HG03108 (cell line): Measurements from ENCODE around the gene OS9.

Source experiments
- ATAC-seq: cut with Tn5 transposase; IDR thresholded peaks from one replicate; pipeline ENCODE4 v1.9.1; 2021; ENCODE audit warnings: moderate library complexity; ENCODE audit not compliant: unreplicated experiment

OS9 gene

DNA sequence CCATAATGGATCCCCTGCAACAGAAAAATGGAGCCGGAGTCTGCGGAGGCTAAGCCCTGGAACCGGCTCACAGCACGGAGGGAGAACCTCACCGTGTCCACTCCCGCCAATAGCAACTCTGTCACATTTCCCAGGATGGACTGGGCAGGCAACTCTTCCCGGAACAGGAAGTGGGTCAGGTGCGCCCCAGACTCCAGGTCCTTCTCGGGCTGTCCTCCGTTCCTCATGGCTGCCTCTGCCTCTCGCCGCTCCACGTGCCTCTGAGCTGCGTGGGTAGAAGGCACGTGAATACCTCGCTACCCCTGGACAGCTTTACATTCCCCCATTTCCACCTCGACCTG is 70.7 kb downstream of the OS9 start:
- no peak for ATAC-seq

- no peak for ATAC-seq
Measured at GRCh38 chr12:57765003-57765697, 71.2 kb downstream of the OS9 start.

DNA sequence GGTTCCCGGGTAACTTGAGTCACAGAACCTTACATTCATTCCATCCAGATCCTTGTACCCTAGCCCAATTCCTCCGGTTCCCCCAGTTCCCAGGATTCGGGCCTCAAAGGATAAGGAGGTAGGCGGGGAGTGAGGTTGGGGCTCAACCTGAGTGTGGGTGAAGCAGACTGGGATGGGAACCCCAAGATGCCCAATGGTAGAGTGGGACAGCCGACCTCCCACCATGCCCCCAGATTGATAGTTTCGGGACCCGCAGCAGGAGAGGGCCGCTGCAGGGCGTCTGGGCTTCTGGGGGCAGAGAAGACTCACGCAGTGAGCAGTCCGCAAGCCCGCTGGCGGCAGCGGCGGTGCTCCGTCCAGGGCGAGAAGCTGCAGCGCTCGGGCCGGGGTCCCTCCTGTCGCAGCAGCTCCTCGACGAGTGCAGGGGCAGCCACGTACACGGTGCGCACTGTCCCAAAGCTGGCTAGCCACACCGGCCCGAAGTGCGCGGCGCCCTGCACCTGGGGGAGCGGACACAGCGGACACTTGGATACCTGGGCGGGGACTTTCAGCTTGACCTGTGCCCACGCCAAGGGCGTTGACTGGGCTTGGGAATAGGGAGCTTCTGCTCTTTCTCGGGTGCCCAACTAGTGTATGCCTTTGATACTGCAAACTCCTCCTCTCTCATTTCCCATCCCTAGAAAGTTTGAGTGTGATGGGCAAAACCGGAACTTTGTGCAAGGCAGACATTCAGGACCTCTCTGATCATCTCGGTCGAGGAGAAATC is 71.9 kb downstream of the OS9 start:
- ATAC-seq, result no peak

DNA sequence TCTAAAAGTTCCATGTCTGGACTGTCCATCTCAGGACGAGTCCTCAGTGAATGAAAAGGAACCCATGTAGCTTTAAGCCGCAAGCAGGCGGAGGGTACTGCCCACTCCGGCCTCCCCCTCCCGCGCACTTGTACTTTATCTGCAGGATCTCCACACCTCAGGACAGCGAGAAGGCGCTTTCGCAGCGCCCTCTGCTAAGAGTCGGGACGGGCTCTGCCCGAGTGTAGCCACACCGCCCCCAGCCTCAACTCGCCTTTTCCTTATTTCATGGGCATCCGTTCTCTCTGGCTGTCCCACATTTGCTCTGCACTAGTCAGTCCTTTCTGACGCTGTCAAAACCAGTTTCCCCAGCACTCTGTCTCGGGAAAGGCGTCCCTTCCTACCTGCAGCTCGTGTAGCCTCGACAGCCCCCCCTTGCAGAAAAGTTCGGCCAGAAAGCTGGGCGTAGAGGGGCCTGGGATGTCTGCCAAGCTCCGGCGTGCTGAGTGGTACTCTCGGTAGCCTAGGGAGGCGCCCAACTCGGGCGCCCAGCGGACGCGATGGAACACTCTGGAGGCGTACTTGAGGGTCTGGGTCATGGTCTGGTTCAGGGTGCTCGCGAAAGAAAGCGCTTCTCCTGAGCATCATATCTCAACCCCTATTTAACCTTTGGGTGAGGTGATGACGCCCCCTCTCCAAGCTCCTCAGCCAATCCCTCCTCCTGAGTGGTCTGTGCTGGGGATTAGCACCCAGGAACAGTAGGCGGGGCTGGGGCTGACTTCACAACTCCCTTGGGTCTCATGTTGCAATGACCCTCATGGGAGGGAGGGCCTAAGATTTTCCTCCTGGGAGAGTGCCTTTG is 72.8 kb downstream of the OS9 start, which contains the start of gene CYP27B1:
CYP27B1 (minus strand) TSS at position 615 of the 841 bp plus-strand sequence; CDS start at position 578, 37 bp downstream.
- no peak for ATAC-seq

- no peak for ATAC-seq
Measured at GRCh38 chr12:57767305-57767698, 73.4 kb downstream of the OS9 start.

- ATAC-seq, result no peak
Measured at GRCh38 chr12:57767876-57768275, 73.9 kb downstream of the OS9 start.

DNA sequence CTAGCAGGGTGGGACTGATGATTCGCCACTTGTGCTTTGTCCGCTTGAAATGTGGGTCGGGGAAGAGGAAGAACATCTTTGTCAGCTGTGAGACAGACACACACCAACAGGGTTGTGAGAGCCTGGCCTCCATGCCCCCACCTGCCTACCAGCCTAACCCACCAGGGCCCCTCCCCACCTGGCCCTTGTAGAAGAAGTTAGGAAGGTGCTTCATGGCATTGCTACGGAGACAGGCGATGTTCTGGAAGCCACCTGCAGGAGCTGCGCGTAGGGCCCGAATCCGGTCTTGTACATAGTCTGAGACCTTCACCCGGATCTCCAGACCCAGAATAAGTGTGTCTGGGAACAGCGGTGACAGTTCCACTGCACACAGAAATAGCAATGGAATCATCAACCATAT is 75.7 kb downstream of the OS9 start:
- no peak for ATAC-seq

DNA sequence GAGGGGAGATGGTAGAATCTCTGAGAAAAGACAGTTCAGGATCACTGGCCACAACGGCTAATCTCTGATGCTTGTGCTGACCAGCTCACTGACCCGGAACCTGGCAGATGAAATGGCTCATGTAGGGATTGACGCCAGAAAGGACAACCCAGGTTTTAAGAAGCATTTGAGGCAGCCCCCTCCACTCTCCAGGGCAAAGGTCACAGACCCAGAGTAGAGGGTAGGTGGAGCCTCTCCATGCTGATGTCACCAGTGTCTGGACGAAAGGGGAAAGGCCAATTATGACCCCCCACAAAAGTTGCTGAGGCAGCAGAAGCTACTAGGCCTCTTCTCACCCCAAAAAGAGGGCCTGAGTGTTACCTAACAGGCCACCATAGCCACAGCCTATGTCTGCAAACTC is 76.8 kb downstream of the OS9 start:
- ATAC-seq, result no peak
